ENCODE measurements around the gene SNRNP200. TPM values are rescaled to one million over a fixed set of nuclear protein-coding genes. Genes with fewer than 3 reads are reported as not detected.
"Not testable (repeated sequence)": the region's sequence is repeated elsewhere in the genome, so short reads cannot be mapped to it uniquely, and the experiment has no call there.

Gene SNRNP200
- total RNA-seq, 1 experiment from 2014 or later = 68.1 TPM

DNA sequence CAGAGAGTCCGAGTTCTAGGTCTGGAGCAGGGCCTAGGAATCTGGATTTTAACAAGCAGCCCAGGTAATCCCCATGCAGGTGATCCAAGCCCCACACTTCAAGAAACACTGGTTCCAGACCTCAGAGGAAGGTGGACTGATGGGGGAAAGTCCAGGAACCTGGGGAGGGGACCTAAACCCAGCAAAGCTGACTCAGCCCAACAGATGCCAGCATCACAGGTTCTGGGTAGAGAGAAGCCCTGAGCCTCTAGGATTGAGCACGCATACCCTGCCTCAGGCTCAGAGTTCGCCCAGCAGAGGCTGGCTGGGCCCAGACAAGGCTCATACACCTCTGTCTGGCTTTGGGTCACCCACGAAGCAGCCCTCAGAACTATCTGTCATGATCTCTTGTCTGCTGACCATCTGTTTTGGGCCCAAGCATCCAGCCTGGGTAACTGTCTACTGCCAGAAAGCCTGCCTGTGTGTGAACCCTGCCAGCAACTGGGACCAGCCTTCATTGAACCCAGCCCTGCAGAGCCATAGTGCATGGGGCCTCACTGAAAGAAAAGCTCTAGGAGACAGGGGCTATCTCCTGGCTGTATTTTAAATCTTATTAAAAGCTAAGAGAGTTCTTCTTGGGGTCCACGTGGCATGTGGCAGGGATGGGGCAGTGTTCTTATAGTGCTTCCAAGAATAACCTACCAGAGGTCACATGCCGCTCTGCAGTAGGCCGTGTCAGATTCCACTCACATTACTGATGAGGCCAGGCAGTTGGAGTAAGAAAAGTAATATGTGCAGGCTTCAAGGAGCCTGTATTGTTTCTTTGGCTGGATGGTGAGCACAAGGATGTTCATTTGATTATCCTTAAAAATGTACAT is 47.0 kb downstream of the SNRNP200 start:
- Histone ChIP-seq H3K36me3 (ENCODE audit: insufficient read depth, low read length) (peaks cover 14% of the 10 kb centered on the region; the same call in 1 of the 2 replicates), H2AFZ (ENCODE audit: low read length) (no peak overlapping the region), H3K9me3 (ENCODE audit: low read length) (no peaks in the 10 kb centered on the region), H3K27me3 (ENCODE audit: low read length) (no peaks in the 10 kb centered on the region), H3K4me2 (ENCODE audit: low read depth, low read length, poor library complexity, severe bottlenecking) (no peak overlapping the region), H3K4me1 (ENCODE audit: low read length) (peaks cover 23% of the 10 kb centered on the region), H3K9me2 (replicated peaks; ENCODE audit: insufficient read depth, low read length) (no peaks in the 10 kb centered on the region), H3K27ac (ENCODE audit: low read length) (no peak overlapping the region), H3K9ac (ENCODE audit: low read length) (no peak overlapping the region), H3K79me2 (ENCODE audit: low read length) (peaks cover 66% of the 10 kb centered on the region), H3K4me3 (ENCODE audit: low read length) (no peak overlapping the region), H4K20me1 (ENCODE audit: insufficient read depth, low read depth, low read length) (peaks cover 10% of the 10 kb centered on the region; the same call in 1 of the 2 replicates)
- no peak for DNase-seq

DNA sequence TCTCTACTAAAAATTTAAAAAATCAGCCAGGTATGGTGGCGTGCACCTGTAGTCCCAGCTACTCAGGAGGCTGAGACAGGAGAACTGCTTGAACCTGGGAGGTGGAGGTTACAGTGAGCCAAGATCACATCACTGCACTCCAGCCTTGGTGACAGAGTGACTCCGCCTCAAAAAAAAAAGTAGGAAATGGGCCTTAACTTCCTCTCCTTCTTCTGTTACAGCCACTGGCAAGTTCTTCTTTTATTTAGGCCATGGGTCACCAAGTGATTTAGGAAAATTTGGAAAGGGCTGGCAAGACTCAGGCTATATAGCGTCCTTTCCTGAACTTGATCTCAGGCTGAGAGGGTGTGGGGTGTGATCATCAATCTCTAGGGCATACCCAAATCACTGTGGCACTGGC is 47.6 kb downstream of the SNRNP200 start:
- H3K27me3 ChIP-seq (ENCODE audit: low read length); H3K4me3 ChIP-seq (ENCODE audit: low read length); H3K4me2 ChIP-seq (ENCODE audit: low read depth, low read length, poor library complexity, severe bottlenecking); H3K9ac ChIP-seq (ENCODE audit: low read length); H3K27ac ChIP-seq (ENCODE audit: low read length); DNase-seq; H3K9me2 ChIP-seq (replicated peaks; ENCODE audit: insufficient read depth, low read length); H3K9me3 ChIP-seq (ENCODE audit: low read length); H2AFZ ChIP-seq (ENCODE audit: low read length): not testable (repeated sequence)
- Histone ChIP-seq H4K20me1 (ENCODE audit: insufficient read depth, low read depth, low read length) (peaks cover 10% of the 10 kb centered on the region; the same call in 1 of the 2 replicates), H3K36me3 (ENCODE audit: insufficient read depth, low read length) (peaks cover 13% of the 10 kb centered on the region; the same call in 1 of the 2 replicates), H3K79me2 (ENCODE audit: low read length) (peaks cover 60% of the 10 kb centered on the region), H3K4me1 (ENCODE audit: low read length) (peaks cover 22% of the 10 kb centered on the region)

DNA sequence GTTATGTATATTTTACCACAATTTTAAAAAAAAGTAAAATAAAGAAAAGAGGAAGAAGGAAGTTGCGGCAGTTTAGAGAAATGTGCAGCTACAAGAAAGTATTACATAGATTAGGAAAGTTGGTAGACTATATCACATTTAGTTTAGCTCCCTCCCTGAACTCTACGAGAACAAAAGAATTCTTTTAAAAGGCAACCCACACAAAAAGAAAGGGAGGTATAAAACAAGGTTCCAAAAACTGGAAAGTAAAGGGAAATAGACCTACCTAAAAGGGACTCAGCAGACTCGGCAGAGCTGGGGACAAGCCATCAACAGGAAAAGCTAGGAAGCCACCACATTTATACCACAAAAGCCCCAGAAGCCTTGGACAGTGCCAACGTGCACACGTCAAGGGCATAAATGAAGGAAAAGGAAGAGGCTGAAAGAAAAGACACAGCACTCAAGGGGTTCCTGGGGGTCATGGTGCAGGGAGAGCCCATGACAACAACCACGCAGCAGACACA is 48.7 kb downstream of the SNRNP200 start:
- Histone ChIP-seq H3K4me2 (ENCODE audit: low read depth, low read length, poor library complexity, severe bottlenecking) (no peak overlapping the region), H3K4me1 (ENCODE audit: low read length) (peaks cover 20% of the 10 kb centered on the region)

DNA sequence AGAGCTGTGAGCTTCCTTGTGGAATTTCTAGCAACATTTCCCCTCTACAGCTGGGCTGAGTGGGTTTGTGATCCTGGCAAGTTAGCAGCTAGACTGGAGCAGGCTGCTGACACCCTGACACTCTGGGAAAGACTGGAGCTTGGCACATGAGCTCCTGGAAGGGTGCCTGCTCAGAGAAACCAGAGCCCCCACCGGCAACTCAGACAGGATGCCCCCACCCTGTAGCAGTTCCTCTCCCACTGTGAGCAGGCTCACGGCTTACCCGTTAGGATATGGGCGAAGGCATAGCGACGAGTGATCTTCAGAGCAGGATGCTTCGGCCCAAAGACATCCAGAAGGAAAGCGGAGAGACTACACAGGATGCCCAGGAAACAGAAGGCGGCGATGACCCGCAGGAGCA is 50.8 kb downstream of the SNRNP200 start:
- Histone ChIP-seq H2AFZ (ENCODE audit: low read length) (no peak overlapping the region), H3K36me3 (ENCODE audit: insufficient read depth, low read length) (peaks cover 13% of the 10 kb centered on the region; the same call in 1 of the 2 replicates), H4K20me1 (ENCODE audit: insufficient read depth, low read depth, low read length) (no peaks in the 10 kb centered on the region), H3K9me3 (ENCODE audit: low read length) (no peaks in the 10 kb centered on the region), H3K4me3 (ENCODE audit: low read length) (no peak overlapping the region), H3K9ac (ENCODE audit: low read length) (no peak overlapping the region), H3K9me2 (replicated peaks; ENCODE audit: insufficient read depth, low read length) (no peaks in the 10 kb centered on the region), H3K4me2 (ENCODE audit: low read depth, low read length, poor library complexity, severe bottlenecking) (no peak overlapping the region), H3K27me3 (ENCODE audit: low read length) (no peaks in the 10 kb centered on the region), H3K27ac (ENCODE audit: low read length) (no peak overlapping the region), H3K4me1 (ENCODE audit: low read length) (no peaks in the 10 kb centered on the region), H3K79me2 (ENCODE audit: low read length) (peaks cover 30% of the 10 kb centered on the region)
- DNase-seq = no peak

More for the DNA sequence above, 48.7 kb downstream of the SNRNP200 start:
- peaks cover 51% of the 10 kb centered on the region for H3K79me2 ChIP-seq (ENCODE audit: low read length)
- H3K4me3 ChIP-seq (ENCODE audit: low read length) = no peak overlapping the region
- no peaks in the 10 kb centered on the region for H3K27me3 ChIP-seq (ENCODE audit: low read length)
- H3K9me2 ChIP-seq (replicated peaks; ENCODE audit: insufficient read depth, low read length) = no peaks in the 10 kb centered on the region
- peaks cover 10% of the 10 kb centered on the region; the same call in 1 of the 2 replicates for H4K20me1 ChIP-seq (ENCODE audit: insufficient read depth, low read depth, low read length)
- no peak overlapping the region for H3K9ac ChIP-seq (ENCODE audit: low read length)
- H3K36me3 ChIP-seq (ENCODE audit: insufficient read depth, low read length) = peaks cover 13% of the 10 kb centered on the region; the same call in 1 of the 2 replicates
- H3K9me3 ChIP-seq (ENCODE audit: low read length) = no peaks in the 10 kb centered on the region
- H3K27ac ChIP-seq (ENCODE audit: low read length) = no peak overlapping the region
- H2AFZ ChIP-seq (ENCODE audit: low read length) = no peak overlapping the region
- DNase-seq = no peak

DNA sequence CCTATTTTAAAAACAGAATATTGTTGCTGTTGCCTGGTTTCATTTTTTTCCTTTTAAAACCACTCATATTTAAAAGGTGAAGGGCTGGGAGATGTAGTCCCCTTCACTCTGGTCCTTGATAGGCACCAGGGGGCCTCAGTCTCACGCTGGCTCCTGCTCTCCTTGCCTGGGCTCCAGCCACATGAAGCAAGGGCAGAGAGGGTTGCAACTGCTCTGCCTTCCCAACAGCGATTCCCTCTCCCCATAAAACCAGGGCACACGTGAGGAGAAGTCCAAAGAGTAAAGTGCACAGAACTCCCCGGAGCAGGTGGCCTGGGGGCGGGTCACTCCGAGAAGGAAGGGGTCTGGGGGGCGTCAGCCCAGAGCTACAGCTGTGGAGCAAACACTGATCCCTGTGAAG is 52.3 kb downstream of the SNRNP200 start:
- Histone ChIP-seq H3K27ac (ENCODE audit: low read length) (no peak overlapping the region), H3K9ac (ENCODE audit: low read length) (no peak overlapping the region), H2AFZ (ENCODE audit: low read length) (no peak overlapping the region), H3K4me3 (ENCODE audit: low read length) (no peak overlapping the region), H3K9me2 (replicated peaks; ENCODE audit: insufficient read depth, low read length) (no peaks in the 10 kb centered on the region), H3K27me3 (ENCODE audit: low read length) (no peaks in the 10 kb centered on the region), H4K20me1 (ENCODE audit: insufficient read depth, low read depth, low read length) (no peaks in the 10 kb centered on the region), H3K4me1 (ENCODE audit: low read length) (no peaks in the 10 kb centered on the region), H3K4me2 (ENCODE audit: low read depth, low read length, poor library complexity, severe bottlenecking) (no peak overlapping the region), H3K79me2 (ENCODE audit: low read length) (peaks cover 14% of the 10 kb centered on the region), H3K9me3 (ENCODE audit: low read length) (no peaks in the 10 kb centered on the region), H3K36me3 (ENCODE audit: insufficient read depth, low read length) (peaks cover 13% of the 10 kb centered on the region; the same call in 1 of the 2 replicates)
- no peak for DNase-seq

DNA sequence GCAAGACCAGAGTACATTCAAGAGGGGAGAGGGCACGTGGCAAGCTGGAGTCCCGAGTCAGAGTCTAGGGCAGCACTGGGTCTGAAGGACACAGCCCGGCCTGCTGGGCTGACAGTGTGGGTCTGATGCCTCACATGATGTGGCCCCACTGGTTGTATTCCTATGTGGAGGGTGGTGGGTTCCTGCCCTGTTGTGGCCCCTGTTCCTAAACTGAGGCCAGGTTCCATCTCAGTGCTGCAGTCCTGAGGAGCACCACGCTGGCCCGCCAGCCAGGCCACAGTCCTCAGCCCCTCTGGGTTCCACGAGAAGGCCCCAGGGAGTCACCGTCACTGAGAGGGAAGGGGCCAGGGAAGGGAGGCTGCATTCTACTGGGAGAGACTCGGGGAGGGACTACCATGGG is 52.8 kb downstream of the SNRNP200 start:
- Histone ChIP-seq H3K9me2 (replicated peaks; ENCODE audit: insufficient read depth, low read length) (no peaks in the 10 kb centered on the region), H3K9ac (ENCODE audit: low read length) (no peak overlapping the region), H3K36me3 (ENCODE audit: insufficient read depth, low read length) (peaks cover 13% of the 10 kb centered on the region; the same call in 1 of the 2 replicates), H3K27ac (ENCODE audit: low read length) (no peak overlapping the region), H3K9me3 (ENCODE audit: low read length) (no peaks in the 10 kb centered on the region), H3K27me3 (ENCODE audit: low read length) (no peaks in the 10 kb centered on the region), H3K4me3 (ENCODE audit: low read length) (no peak overlapping the region), H3K79me2 (ENCODE audit: low read length) (peaks cover 9% of the 10 kb centered on the region), H3K4me2 (ENCODE audit: low read depth, low read length, poor library complexity, severe bottlenecking) (no peak overlapping the region), H2AFZ (ENCODE audit: low read length) (no peak overlapping the region), H4K20me1 (ENCODE audit: insufficient read depth, low read depth, low read length) (no peaks in the 10 kb centered on the region), H3K4me1 (ENCODE audit: low read length) (no peaks in the 10 kb centered on the region)
- DNase-seq = no peak

DNA sequence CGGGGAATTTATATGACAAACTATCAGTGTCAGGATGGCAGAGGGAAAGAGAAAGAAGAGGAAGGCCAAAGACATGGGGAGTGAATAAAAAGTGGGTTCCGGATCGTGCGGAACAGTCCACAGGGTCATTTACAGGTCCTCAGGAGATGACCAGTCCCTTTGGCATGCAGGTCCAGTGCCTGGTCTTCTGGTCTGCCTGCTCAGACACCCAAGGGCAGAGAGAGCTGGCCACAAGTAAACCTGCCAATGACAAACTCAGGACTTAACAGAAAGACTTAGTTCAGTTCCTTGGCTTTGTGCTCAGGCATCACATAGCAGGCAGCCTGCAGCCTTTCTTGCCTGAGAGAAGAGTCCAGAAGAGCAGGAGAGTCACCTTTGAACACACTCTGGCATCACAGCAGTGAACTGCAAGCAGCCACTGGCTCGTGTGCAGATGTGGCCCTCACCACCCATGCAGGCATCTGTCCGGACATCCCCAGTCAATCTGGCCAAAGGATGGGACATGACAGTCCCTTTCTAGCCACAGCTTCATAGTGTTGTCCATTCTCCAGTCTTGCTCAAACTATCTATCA is 53.5 kb downstream of the SNRNP200 start:
- Histone ChIP-seq H3K9me2 (replicated peaks; ENCODE audit: insufficient read depth, low read length) (no peaks in the 10 kb centered on the region), H2AFZ (ENCODE audit: low read length) (no peak overlapping the region), H3K4me1 (ENCODE audit: low read length) (no peaks in the 10 kb centered on the region), H4K20me1 (ENCODE audit: insufficient read depth, low read depth, low read length) (no peaks in the 10 kb centered on the region), H3K36me3 (ENCODE audit: insufficient read depth, low read length) (peaks cover 11% of the 10 kb centered on the region; the same call in 1 of the 2 replicates), H3K27ac (ENCODE audit: low read length) (no peak overlapping the region), H3K4me3 (ENCODE audit: low read length) (no peak overlapping the region), H3K9me3 (ENCODE audit: low read length) (no peaks in the 10 kb centered on the region), H3K4me2 (ENCODE audit: low read depth, low read length, poor library complexity, severe bottlenecking) (no peak overlapping the region), H3K9ac (ENCODE audit: low read length) (no peak overlapping the region), H3K27me3 (ENCODE audit: low read length) (no peaks in the 10 kb centered on the region), H3K79me2 (ENCODE audit: low read length) (peaks cover 5% of the 10 kb centered on the region)
- DNase-seq = no peak

DNA sequence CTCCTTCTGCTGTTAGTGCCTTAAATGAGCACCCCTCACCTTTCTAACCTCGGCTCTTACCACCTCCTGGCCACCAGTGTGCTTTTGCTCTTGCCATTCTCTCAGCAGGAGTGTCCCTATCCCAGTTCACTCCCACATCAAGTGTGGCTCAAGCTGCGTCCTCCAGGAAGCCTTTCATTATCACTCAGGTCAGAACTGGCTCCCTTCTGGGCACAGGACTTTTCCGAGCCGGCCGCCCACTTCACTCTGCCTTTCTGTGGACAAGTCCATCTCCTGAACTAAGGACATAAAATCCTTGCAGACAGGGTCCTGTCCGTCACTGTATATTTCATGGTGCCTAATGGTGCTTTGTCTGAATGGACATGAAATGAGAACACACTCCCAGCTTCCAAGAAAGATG is 55.2 kb downstream of the SNRNP200 start:
- Histone ChIP-seq H3K9me2 (replicated peaks; ENCODE audit: insufficient read depth, low read length) (no peaks in the 10 kb centered on the region), H3K4me1 (ENCODE audit: low read length) (no peaks in the 10 kb centered on the region), H4K20me1 (ENCODE audit: insufficient read depth, low read depth, low read length) (no peaks in the 10 kb centered on the region), H3K9ac (ENCODE audit: low read length) (no peak overlapping the region), H3K9me3 (ENCODE audit: low read length) (no peaks in the 10 kb centered on the region), H2AFZ (ENCODE audit: low read length) (no peak overlapping the region), H3K27ac (ENCODE audit: low read length) (no peak overlapping the region), H3K36me3 (ENCODE audit: insufficient read depth, low read length) (peaks cover 6% of the 10 kb centered on the region; the same call in 1 of the 2 replicates), H3K27me3 (ENCODE audit: low read length) (no peaks in the 10 kb centered on the region), H3K79me2 (ENCODE audit: low read length) (no peaks in the 10 kb centered on the region), H3K4me2 (ENCODE audit: low read depth, low read length, poor library complexity, severe bottlenecking) (no peak overlapping the region), H3K4me3 (ENCODE audit: low read length) (no peak overlapping the region)
- no peak for DNase-seq

All from Karpas-422 (cell line).